ENCODE measurements around the gene IL16.
"Not testable (repeated sequence)": the region's sequence is repeated elsewhere in the genome, so short reads cannot be mapped to it uniquely, and the experiment has no call there.

Gene IL16

DNA sequence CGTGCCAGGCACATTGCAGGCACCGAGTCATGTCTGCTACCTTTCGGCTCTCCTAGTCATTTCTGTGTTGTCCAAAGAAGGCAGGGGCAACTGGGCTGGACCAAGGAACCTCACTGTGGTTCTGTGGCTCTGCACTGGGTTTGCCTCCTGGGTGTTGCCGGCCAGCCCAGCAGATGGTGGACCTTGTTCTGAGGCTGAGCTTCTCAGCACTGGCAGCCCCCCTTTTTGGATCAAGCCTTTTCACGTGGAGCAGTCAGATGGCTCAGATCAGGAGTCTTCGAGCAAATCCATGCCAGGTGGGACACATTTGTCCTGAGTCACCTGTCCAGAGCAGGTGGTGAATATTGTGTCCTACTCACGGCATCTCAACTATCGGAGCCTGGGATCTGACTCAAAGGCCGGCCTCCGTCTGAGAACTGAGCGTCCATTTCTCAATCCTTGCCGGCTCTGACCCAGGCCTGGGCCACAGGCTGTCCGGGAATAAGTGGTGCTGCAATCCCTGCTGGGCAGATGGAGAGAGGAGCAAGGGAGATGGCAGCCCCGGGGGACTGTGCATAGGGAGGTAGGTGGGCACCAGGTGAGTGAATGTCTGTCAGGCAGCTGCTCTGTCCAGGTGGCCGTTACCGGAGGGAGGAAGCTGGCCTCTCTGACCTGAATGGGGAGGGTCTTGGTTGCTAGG lies at the start of gene IL16:
IL16 (plus strand) TSS at position 304 of the 679 bp plus-strand sequence. CDS start 28,521 bp downstream, outside the sequence.
- no peak for DNase-seq (ENCODE audit: low spot score)

GRCh38 chr15:81151389-81151788 lies 45.3 kb upstream of the IL16 start:
- DNase-seq (ENCODE audit: low spot score), result no peak

DNA sequence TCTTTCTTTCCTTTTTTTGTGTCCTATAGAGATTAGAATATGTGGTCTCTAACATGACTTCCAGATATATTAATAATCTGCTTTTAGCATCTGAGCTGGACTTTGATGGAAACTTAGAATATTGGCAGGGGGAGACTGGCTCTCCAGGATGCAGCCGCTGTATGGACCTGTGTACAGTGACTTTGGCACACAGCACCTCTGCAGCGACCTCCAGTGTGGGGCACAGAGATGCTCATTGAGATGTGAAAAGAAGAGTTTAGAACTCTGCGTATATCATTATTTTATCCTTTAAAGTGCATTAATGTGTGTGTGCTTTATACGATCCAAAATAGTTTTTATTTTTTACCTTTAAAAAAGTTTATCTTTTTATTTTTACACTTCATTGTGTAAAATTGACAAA lies 44.3 kb upstream of the IL16 start:
- no peak for DNase-seq (ENCODE audit: low spot score)

- DNase-seq (ENCODE audit: low spot score), result no peak
Measured at GRCh38 chr15:81152799-81153198, 43.9 kb upstream of the IL16 start.

GRCh38 chr15:81155375-81156218 lies 41.1 kb upstream of the IL16 start:
- peak; percentile 30 for DNase-seq (ENCODE audit: low spot score)

DNA sequence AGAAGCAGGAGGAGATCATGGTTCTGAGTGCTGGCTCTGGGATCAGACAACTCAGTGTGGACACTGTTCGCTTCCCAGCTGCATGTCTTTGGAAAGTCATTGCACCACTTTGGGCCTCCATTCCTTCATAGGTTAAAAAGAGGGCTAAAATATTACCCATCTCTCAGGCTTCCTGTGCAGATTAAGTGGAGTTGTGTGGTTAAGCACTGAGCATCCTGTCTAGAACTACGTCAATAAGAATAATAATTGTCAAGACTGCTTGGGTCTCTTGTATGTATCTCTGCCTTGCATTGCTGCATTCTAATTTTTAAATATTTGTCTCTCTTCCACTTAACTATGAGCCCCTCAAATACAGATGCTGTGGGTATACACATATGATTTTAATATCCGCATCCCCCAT lies 40.4 kb upstream of the IL16 start:
- no peak for DNase-seq (ENCODE audit: low spot score)

DNA sequence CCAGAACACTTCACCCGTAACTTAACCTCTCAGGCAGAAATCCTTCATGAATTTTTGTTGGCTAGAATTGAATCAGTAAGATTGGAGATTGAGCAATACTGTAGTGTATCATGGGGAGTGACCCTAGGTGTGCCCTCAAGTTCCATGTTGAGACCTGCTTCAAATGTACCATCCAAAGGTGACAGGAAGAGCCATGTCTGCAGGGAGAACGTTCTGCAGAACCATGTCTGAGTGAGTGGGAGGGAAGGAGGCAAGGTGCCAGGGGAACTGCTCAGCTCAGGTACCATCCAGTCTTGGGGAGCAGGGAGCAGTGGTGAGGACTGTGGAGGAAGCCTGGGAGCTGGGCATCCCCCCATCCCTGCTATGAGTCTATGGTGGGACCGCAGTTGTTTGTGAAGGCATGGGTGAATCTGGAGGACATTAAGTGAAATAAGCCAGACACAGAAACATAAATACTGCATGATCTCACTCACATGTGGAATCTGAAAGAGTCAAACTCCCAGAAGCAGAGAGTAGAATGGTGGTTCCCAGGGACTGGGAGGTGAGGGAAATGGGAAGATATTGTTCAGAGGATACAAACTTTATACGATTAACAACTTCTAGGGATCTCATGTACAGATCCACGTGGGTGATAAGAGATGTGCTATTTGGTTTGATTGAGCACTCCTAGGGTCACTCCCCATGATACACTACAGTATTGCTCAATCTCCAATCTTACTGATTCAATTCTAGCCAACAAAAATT lies 39.3 kb upstream of the IL16 start:
- DNase-seq (ENCODE audit: low spot score), result no peak

DNA sequence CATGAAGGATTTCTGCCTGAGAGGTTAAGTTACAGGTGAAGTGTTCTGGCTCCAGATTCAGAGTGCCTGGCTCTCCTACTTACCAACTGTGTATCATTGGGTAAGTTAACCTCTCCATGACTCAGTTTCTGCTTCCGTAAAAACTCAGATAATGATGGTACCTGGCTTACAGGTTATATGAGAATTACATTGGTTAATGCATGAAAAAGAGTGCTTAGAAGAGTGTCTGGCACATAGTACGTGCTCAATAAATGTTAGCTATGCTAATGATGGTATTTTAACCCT lies 38.8 kb upstream of the IL16 start:
- no peak for DNase-seq (ENCODE audit: low spot score)

GRCh38 chr15:81158561-81158960 lies 38.1 kb upstream of the IL16 start:
- not testable (repeated sequence) for DNase-seq (ENCODE audit: low spot score)

GRCh38 chr15:81160312-81161159 lies 36.1 kb upstream of the IL16 start:
- DNase-seq (ENCODE audit: low spot score), result no peak

- DNase-seq (ENCODE audit: low spot score), result no peak
Measured at GRCh38 chr15:81161160-81161673, 35.5 kb upstream of the IL16 start.

DNA sequence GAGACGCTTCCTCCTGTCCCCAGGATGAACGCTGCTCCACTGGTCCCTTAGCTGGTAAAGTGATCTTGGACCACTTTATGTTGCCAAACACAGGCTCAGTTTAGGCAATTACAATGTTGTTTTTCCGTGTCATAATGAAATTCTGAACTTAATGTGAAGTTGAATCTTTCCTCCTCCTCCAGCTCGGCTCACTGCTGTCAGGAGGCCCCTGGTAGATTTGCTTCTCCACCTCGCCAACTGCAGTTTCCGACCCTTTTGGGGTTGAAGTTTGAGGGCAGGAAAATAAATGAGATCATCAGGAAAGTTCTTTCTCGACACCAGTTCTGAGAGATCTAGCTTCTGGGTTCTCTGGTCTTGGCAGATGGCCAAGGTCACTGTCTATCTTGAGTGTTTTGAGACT lies 34.8 kb upstream of the IL16 start:
- no peak for DNase-seq (ENCODE audit: low spot score)

- DNase-seq (ENCODE audit: low spot score), result peak; percentile 48
Measured at GRCh38 chr15:81163961-81164800, 32.5 kb upstream of the IL16 start.

GRCh38 chr15:81165535-81165934 lies 31.1 kb upstream of the IL16 start:
- DNase-seq (ENCODE audit: low spot score), result no peak

DNA sequence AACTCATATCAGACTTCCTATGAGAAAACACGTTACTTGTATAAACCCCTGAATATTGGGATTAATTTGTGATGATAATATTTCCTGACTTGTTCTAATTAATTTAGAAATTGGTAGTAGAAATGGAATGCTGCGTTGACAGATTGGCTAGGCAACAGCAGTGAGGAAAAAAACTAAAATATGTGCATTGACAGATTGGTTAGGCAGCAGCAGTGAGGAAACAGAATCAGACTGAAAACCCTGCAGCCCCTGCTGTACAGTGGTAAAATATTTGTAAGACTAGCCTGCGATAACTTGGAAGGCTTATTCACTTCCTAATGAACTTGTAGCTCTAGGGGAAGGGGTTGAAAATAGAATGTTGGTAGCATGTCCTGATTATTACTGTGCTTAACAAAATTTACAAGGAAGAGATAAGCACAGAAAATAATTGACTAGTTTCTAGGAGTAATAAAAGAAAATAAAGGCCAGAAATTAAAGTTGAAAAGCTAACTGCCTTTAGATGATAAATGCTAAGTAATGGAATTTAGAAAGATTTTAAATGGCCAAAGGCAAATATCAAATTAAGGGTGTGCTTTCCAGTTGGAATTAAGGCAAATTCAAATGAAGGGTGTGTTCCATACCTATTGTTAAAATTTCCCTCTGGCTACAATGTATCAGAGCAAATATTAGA lies 29.9 kb upstream of the IL16 start:
- DNase-seq (ENCODE audit: low spot score), result no peak

DNA sequence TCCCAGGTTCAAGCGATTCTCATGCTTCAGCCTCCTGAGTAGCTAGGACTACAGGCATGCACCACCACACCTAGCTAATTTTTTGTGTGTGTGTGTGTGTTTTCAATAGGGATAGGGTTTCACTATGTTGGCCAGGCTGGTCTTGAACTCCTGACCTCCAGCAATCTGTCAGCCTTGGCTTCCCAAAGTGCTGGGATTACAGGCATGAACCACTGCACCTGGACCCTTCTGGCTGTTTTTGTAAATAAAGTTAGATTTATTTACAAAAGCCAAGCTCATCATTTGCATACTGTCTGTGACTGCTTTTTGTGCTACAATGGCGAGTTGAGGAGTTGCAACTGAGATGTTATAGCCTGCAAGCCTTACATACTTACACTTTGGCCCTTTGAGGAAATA lies 28.6 kb upstream of the IL16 start:
- no peak for DNase-seq (ENCODE audit: low spot score)

DNA sequence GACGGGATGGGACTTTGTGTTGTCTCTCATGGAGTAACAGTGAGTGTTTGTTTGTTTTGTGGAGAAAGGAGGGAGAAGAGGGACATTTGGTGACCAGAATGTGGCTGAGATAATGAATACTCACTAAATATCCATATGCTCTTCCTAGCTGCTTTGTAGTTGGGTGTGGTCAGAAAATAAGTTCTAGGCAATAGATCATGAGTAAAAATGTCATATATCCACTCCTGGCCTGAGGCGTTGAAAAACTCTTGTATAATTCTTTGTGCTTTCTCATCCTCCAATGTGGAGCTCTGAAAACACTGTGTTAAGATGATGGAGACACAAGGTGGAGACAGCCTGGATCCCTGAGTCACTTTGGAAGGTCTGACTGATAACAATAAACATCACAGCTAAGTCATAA lies 28.0 kb upstream of the IL16 start:
- DNase-seq (ENCODE audit: low spot score), result no peak

- DNase-seq (ENCODE audit: low spot score), result no peak
Measured at GRCh38 chr15:81170511-81170910, 26.2 kb upstream of the IL16 start.

DNA sequence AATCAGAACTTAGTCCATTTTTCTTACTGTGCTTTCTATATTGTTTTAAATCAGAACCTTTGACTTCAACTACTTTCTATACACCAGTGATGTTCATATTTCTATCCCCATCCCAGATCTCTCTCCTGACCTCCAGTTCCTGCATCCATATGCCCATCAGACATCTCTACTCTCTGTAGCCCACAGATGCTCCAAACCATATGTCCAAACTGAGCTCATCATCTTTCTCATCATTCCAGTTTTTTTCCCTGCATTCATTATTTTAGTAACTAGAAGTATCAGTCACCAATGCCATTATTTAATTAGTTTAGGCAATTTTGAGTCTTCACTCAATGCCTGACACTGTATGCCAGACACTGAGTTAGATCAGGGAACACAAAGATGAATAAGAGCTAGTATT lies 25.4 kb upstream of the IL16 start:
- no peak for DNase-seq (ENCODE audit: low spot score)

DNA sequence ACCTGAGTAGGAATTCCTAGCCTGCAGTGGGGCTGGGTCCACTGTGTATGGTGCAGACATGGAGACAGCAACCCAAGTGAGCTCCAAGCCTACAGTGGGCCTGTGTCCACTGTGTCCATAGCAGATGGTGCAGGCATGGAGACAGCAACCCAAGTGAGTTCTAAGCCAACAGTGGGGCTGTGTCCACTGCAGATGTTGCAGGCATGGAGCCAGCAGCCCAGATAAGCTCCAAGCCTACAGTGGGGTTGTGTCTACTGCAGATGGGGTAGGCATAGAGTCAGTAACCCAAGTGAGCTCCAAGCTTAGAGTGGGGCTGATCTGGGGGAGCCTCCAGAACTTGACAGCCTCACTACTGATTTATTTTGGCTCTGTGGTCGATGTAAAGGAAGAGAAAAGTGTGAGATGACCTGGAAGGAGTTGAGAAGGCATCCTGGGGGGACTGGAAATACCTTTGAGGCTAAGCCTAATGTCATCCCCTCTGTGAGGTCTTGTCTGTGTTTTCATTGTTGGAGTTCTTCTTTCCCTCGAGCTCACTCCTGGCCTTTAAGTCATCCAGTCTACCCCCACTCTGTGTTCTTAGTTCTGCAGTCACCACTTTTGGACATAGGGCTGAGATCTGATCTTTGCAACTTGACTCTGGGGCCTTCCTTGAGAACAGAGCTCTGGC lies 22.4 kb upstream of the IL16 start:
- no peak for DNase-seq (ENCODE audit: low spot score)
